ENCODE results near the gene KCNJ3. TPM values are rescaled to one million over a fixed set of nuclear protein-coding genes. Genes with fewer than 3 reads are reported as not detected.

KCNJ3 gene
- total and polyA plus RNA-seq, 9 of the 15 experiments (the other 6 are each of a cell fraction or from before 2014, with no cell fraction given), result not detected

DNA sequence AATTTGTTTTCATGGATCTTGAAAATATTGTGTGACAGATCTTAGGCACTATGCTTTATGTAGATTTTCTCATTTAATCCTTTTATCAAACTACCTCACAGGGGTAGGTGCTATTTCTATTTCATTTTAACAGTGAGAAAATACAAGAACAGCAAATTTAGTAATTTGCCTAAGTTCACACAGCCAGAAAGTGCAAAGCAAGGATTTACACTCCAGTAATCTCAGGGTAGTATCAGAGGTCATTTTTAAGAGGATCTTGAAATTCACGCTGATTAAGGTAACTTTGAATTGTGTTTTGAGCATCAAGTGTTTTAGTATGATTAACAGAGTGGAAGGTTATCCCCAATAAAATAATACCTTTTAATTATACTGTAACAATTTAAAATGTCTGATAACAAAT, 10.1 kb upstream of the KCNJ3 start:
- ATAC-seq (no peak), FAIRE-seq (no peak), DNase-seq (ENCODE audit: extremely low read depth in 1 of 4, low spot score in 3 of 4) (no peak)
- no peaks in the 10 kb centered on the region for H4K20me1 ChIP-seq (replicated peaks; ENCODE audit: control insufficient read depth, insufficient read depth, low read length)
- H3K4me3 ChIP-seq, result no peak overlapping the region
- 0% methylated on average over 1 of the region's 1 CpG for WGBS (ENCODE audit: insufficient coverage, low coverage, missing lambda C conversion rate)
- BruUV-seq (replicated peaks), result no TSS peak
- no peak overlapping the region for H2AFZ ChIP-seq (ENCODE audit: low read depth, low read length)
- H3K4me2 ChIP-seq (ENCODE audit: insufficient read depth, low read length), result no peak overlapping the region
- no peaks in the 10 kb centered on the region for H3K79me2 ChIP-seq (ENCODE audit: control insufficient read depth, insufficient read depth, low read length)
- in situ Hi-C loops (cut with MboI) (no loop called here), intact Hi-C loops (cut with micrococcal nuclease) (no loop called here)
- H3K9ac ChIP-seq (ENCODE audit: insufficient read depth in 1 of 2, low read depth in 2 of 2, low read length in 2 of 2), result no peak overlapping the region
- H3K4me1 ChIP-seq (replicated peaks in 1 of 2; ENCODE audit: control insufficient read depth in 2 of 2, insufficient read depth in 2 of 2, low read length in 2 of 2), result no peaks in the 10 kb centered on the region
- H3K27me3 ChIP-seq (ENCODE audit: control insufficient read depth in 2 of 2, insufficient read depth in 2 of 2, low read length in 2 of 2), result no peaks in the 10 kb centered on the region
- ChIA-PET CTCF (ENCODE audit: low intra/inter-chr PET ratio) (no interaction called here), POLR2A (no interaction called here)
- no peak for TF ChIP-seq ZNF253 (CRISPR knock-in tag; conservative IDR thresholded peaks at IDR 0.05)
- TF ChIP-seq NCOA1 (IDR thresholded peaks at IDR 0.05; ENCODE audit: low read depth), result no peak
- no peak for TF ChIP-seq HDAC6 (IDR thresholded peaks at IDR 0.05; ENCODE audit: low read depth, low read length)
- no peak for TF ChIP-seq CHD1 (IDR thresholded peaks at IDR 0.05; ENCODE audit: low read length)
- no peak for TF ChIP-seq BCL6 (CRISPR knock-in tag; IDR thresholded peaks at IDR 0.05)
- TF ChIP-seq BACH1 (tag; IDR thresholded peaks at IDR 0.05), result no peak
- no peak overlapping the region for H3K27ac ChIP-seq (ENCODE audit: extremely low read depth, low read depth, low read length)
- H3K9me1 ChIP-seq (ENCODE audit: control insufficient read depth, insufficient read depth, low read length), result no peaks in the 10 kb centered on the region
- H3K36me3 ChIP-seq (ENCODE audit: control insufficient read depth, insufficient read depth, low read length), result no peaks in the 10 kb centered on the region
- H3K9me3 ChIP-seq (replicated peaks; ENCODE audit: control insufficient read depth, insufficient read depth, low read depth, low read length), result no peaks in the 10 kb centered on the region

- Histone ChIP-seq H3K4me2 (ENCODE audit: insufficient read depth, low read length) (no peak overlapping the region), H3K36me3 (ENCODE audit: control insufficient read depth, insufficient read depth, low read length) (no peaks in the 10 kb centered on the region), H3K9ac (ENCODE audit: insufficient read depth in 1 of 2, low read depth in 2 of 2, low read length in 2 of 2) (no peak overlapping the region), H3K27me3 (ENCODE audit: control insufficient read depth in 2 of 2, insufficient read depth in 2 of 2, low read length in 2 of 2) (no peaks in the 10 kb centered on the region), H3K9me3 (replicated peaks; ENCODE audit: control insufficient read depth, insufficient read depth, low read depth, low read length) (no peaks in the 10 kb centered on the region), H3K4me3 (no peak overlapping the region), H4K20me1 (replicated peaks; ENCODE audit: control insufficient read depth, insufficient read depth, low read length) (no peaks in the 10 kb centered on the region), H3K4me1 (replicated peaks in 1 of 2; ENCODE audit: control insufficient read depth in 2 of 2, insufficient read depth in 2 of 2, low read length in 2 of 2) (no peaks in the 10 kb centered on the region), H3K79me2 (ENCODE audit: control insufficient read depth, insufficient read depth, low read length) (no peaks in the 10 kb centered on the region), H2AFZ (ENCODE audit: low read depth, low read length) (no peak overlapping the region), H3K27ac (ENCODE audit: extremely low read depth, low read depth, low read length) (no peak overlapping the region), H3K9me1 (ENCODE audit: control insufficient read depth, insufficient read depth, low read length) (no peaks in the 10 kb centered on the region)
- ChIA-PET POLR2A (no interaction called here), CTCF (ENCODE audit: low intra/inter-chr PET ratio) (no interaction called here)
- ATAC-seq (no peak), FAIRE-seq (no peak), DNase-seq (ENCODE audit: extremely low read depth in 1 of 4, low spot score in 3 of 4) (no peak)
- intact Hi-C loops (cut with micrococcal nuclease), result no loop called here
- in situ Hi-C loops (cut with MboI), result no loop called here
- no TSS peak for BruUV-seq (replicated peaks)
- TF ChIP-seq PREB (CRISPR knock-in tag; IDR thresholded peaks at IDR 0.05) (no peak), PPARD (CRISPR knock-in tag; IDR thresholded peaks at IDR 0.05) (no peak), ZNF561 (CRISPR knock-in tag; conservative IDR thresholded peaks at IDR 0.05) (no peak), BCLAF1 (IDR thresholded peaks at IDR 0.05; ENCODE audit: borderline replicate concordance in 1 of 2, control insufficient read depth in 1 of 2, low read depth in 2 of 2, low read length in 1 of 2) (no peak), MXD1 (CRISPR knock-in tag; IDR thresholded peaks at IDR 0.05; ENCODE audit: borderline replicate concordance, poor library complexity, severe bottlenecking) (no peak), DPF2 (IDR thresholded peaks at IDR 0.05) (no peak), ELF2 (CRISPR knock-in tag; IDR thresholded peaks at IDR 0.05) (no peak)
- WGBS (ENCODE audit: insufficient coverage, low coverage, missing lambda C conversion rate), result 0% methylated on average over 1 of the region's 1 CpG
These were observed 9.3 kb upstream of the KCNJ3 start for GRCh38 chr2:154689158-154689557.
